ENCODE measurements around the gene MFSD1. TPM values are rescaled to one million over a fixed set of nuclear protein-coding genes. Genes with fewer than 3 reads are reported as not detected.

MFSD1 gene
- total and polyA plus RNA-seq, 2 of the 8 experiments (the other 6 are each of a cell fraction or from before 2014, with no cell fraction given) = 9.3 to 11.5 TPM

- POLR2A ChIA-PET (ENCODE audit: partially characterized antibody) = no interaction called here
- no peak overlapping the region for H3K14ac ChIP-seq (ENCODE audit: insufficient read length)
- H4K20me1 ChIP-seq (replicated peaks in 1 of 2; ENCODE audit: control insufficient read depth in 1 of 2, insufficient read depth in 2 of 2, low read length in 2 of 2) = no peaks in the 10 kb centered on the region
- H3K23ac ChIP-seq (ENCODE audit: insufficient read length) = no peak overlapping the region
- no peak overlapping the region for H2BK5ac ChIP-seq (ENCODE audit: low read depth, low read length)
- H2BK120ac ChIP-seq (replicated peaks; ENCODE audit: low read depth, low read length) = no peak overlapping the region
- no peaks in the 10 kb centered on the region for H3K27me3 ChIP-seq (replicated peaks in 1 of 4; ENCODE audit: control insufficient read depth in 3 of 4, extremely low read depth in 1 of 4, insufficient read depth in 3 of 4, low read length in 3 of 4)
- no peak overlapping the region for H2BK20ac ChIP-seq (ENCODE audit: low read length)
- no peaks in the 10 kb centered on the region for H3K36me3 ChIP-seq (ENCODE audit: control insufficient read depth in 2 of 4, insufficient read depth in 4 of 4, low read length in 3 of 4)
- 95% methylated on average over 3 of the region's 3 CpGs; no CpG with 5 or more reads in 1 of the 2 experiments for WGBS, 2 experiments (ENCODE audit: extremely low coverage in 1 of 2, insufficient coverage in 1 of 2, insufficient read length in 1 of 2, insufficient replicate concordance in 2 of 2, low coverage in 1 of 2, low lambda C conversion rate in 2 of 2, missing lambda C conversion rate in 1 of 2)
- H3K4ac ChIP-seq (replicated peaks; ENCODE audit: insufficient read length, low read depth, low read length) = no peak overlapping the region
- no peak overlapping the region for H3K9ac ChIP-seq (replicated peaks in 1 of 4; ENCODE audit: extremely low read depth in 1 of 4, low read depth in 3 of 4, low read length in 3 of 4)
- no peak for TF ChIP-seq SIRT6 (IDR thresholded peaks at IDR 0.05; ENCODE audit: low read length)
- TF ChIP-seq HDAC2 (IDR thresholded peaks at IDR 0.05; ENCODE audit: borderline replicate concordance in 1 of 2, low read depth in 2 of 2, low read length in 2 of 2) = no peak
- TF ChIP-seq BACH1 (IDR thresholded peaks at IDR 0.05; ENCODE audit: low read length) = no peak
- TF ChIP-seq CHD1 (IDR thresholded peaks at IDR 0.05; ENCODE audit: low read depth, low read length) = no peak
- TF ChIP-seq RNF2 (IDR thresholded peaks at IDR 0.05; ENCODE audit: borderline replicate concordance, low read depth, low read length, missing control alignments, poor library complexity, severe bottlenecking) = no peak
- no peak for TF ChIP-seq SRF (IDR thresholded peaks at IDR 0.05; ENCODE audit: low read depth, low read length)
- TF ChIP-seq GTF2F1 (IDR thresholded peaks at IDR 0.05; ENCODE audit: borderline replicate concordance, low read depth, low read length) = no peak
- H2AFZ ChIP-seq (ENCODE audit: low read length) = no peak overlapping the region
- no peak overlapping the region for H3K4me3 ChIP-seq (ENCODE audit: extremely low read depth in 1 of 4, insufficient read depth in 2 of 4, low read depth in 3 of 4, low read length in 4 of 4)
- no peak overlapping the region for H3K27ac ChIP-seq (ENCODE audit: low read depth, low read length)
- CTCF ChIA-PET (ENCODE audit: partially characterized antibody) = interaction anchor here (0.6 to 4.5 kb wide), 6 partner anchors 10 to 405 kb away, joined by 3 to 24 read pairs (median 6); no protein-coding TSS in a partner anchor
- H3K23me2 ChIP-seq (ENCODE audit: low read depth, low read length) = no peaks in the 10 kb centered on the region
- no peak overlapping the region for H3K4me2 ChIP-seq (ENCODE audit: insufficient read depth in 1 of 2, low read depth in 2 of 2, low read length in 2 of 2)
- no peak for FAIRE-seq
- H2AK5ac ChIP-seq (ENCODE audit: low read depth, low read length) = no peak overlapping the region
- no peaks in the 10 kb centered on the region for H3K4me1 ChIP-seq (replicated peaks in 1 of 4; ENCODE audit: control insufficient read depth in 3 of 4, insufficient read depth in 4 of 4, low read length in 3 of 4)
- DNase-seq (ENCODE audit: low read depth in 1 of 2, low spot score in 2 of 2) = no peak
- H3K56ac ChIP-seq (replicated peaks; ENCODE audit: insufficient read length, low read depth, low read length) = no peak overlapping the region
- H3K18ac ChIP-seq (ENCODE audit: extremely low read depth, low read length) = no peak overlapping the region
- H2BK12ac ChIP-seq (ENCODE audit: low read depth, low read length) = no peak overlapping the region
- H4K5ac ChIP-seq (ENCODE audit: insufficient read length, low read depth, low read length) = no peak overlapping the region
- no peaks in the 10 kb centered on the region for H3K9me3 ChIP-seq (ENCODE audit: insufficient read depth in 2 of 2, low read depth in 1 of 2, low read length in 1 of 2)
- H3K79me1 ChIP-seq (ENCODE audit: low read depth, low read length) = no peaks in the 10 kb centered on the region
- H3K79me2 ChIP-seq (ENCODE audit: control insufficient read depth in 1 of 2, insufficient read depth in 2 of 2, low read length in 2 of 2) = no peaks in the 10 kb centered on the region
- H2BK15ac ChIP-seq (ENCODE audit: low read length) = no peak overlapping the region
- no peak overlapping the region for H4K91ac ChIP-seq (replicated peaks; ENCODE audit: insufficient read length, low read length)
- H4K8ac ChIP-seq (ENCODE audit: extremely low read depth, insufficient read depth, low read length) = peak overlapping the region; percentile 71; the same call in 1 of the 2 replicates
Observed at GRCh38 chr3:158859362-158859761, 57.5 kb downstream of the MFSD1 start.

Measured in H1 (cell line).